Head of caudate nucleus (tissue), 42 donors: ENCODE measurements around the gene DNAH3.
A peak's percentile ranks its signal among the peaks of the same experiment; 100 is the strongest.
"Not testable (repeated sequence)": the region's sequence is repeated elsewhere in the genome, so short reads cannot be mapped to it uniquely, and the experiment has no call there.

Experiments used
- DNase-seq, 42 donors: peaks; one replicate each; pipeline versions ENCODE4 v3.0.0 to v3.0.0-alpha.2; 2020 to 2021; ENCODE audit warnings: mixed read lengths in 7 of 42
- intact Hi-C: fragments of 100-400 bp; cut with DNase I; formaldehyde crosslinking; loops from one replicate; pipeline ENCODE4 v1.15.0; 2022

Gene DNAH3, protein sequence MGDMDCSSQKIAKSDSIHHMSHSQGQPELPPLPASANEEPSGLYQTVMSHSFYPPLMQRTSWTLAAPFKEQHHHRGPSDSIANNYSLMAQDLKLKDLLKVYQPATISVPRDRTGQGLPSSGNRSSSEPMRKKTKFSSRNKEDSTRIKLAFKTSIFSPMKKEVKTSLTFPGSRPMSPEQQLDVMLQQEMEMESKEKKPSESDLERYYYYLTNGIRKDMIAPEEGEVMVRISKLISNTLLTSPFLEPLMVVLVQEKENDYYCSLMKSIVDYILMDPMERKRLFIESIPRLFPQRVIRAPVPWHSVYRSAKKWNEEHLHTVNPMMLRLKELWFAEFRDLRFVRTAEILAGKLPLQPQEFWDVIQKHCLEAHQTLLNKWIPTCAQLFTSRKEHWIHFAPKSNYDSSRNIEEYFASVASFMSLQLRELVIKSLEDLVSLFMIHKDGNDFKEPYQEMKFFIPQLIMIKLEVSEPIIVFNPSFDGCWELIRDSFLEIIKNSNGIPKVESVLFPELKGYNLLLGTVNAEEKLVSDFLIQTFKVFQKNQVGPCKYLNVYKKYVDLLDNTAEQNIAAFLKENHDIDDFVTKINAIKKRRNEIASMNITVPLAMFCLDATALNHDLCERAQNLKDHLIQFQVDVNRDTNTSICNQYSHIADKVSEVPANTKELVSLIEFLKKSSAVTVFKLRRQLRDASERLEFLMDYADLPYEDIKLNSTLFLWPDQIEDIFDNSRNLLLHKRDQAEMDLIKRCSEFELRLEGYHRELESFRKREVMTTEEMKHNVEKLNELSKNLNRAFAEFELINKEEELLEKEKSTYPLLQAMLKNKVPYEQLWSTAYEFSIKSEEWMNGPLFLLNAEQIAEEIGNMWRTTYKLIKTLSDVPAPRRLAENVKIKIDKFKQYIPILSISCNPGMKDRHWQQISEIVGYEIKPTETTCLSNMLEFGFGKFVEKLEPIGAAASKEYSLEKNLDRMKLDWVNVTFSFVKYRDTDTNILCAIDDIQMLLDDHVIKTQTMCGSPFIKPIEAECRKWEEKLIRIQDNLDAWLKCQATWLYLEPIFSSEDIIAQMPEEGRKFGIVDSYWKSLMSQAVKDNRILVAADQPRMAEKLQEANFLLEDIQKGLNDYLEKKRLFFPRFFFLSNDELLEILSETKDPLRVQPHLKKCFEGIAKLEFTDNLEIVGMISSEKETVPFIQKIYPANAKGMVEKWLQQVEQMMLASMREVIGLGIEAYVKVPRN (N-terminal part only)

DNA sequence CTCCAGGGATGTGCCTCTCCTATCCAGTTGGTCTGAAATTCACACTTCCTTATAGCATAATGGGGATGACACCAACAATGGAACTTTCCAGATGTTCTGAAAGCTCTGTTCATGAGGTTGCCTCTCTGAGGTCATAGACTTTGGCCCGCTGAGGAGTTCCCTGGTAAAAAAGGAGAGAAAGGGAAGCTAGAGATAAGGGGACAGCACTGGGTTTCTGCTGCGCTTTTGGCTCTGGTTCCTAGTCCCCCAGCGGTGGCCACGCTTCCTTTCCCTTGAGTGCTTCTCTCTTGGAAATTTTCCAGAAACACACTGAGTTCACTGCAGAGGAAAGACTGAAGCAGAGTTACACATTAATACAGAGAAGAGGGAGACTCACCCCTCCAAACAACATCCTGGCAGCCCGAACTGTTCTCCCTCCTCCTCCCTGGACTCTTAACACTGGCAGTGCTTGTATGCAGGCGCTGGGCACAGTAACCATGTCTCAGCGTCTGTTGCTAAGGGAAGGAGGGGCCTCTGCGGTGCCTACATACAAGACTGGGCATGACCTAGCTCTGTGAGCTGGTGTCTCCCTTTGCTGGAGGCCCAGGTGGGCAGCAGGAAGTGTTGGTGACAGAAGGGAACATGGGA is at the start of gene DNAH3:
TSS of gene DNAH3 (minus strand) at position 472 of the 627 bp plus-strand sequence. CDS start 527 bp downstream, outside the sequence.
- no peak for DNase-seq
- intact Hi-C loops, result loop anchor here (10.0 kb wide), 1 partner anchor 154 kb away; no protein-coding TSS in a partner anchor

DNA sequence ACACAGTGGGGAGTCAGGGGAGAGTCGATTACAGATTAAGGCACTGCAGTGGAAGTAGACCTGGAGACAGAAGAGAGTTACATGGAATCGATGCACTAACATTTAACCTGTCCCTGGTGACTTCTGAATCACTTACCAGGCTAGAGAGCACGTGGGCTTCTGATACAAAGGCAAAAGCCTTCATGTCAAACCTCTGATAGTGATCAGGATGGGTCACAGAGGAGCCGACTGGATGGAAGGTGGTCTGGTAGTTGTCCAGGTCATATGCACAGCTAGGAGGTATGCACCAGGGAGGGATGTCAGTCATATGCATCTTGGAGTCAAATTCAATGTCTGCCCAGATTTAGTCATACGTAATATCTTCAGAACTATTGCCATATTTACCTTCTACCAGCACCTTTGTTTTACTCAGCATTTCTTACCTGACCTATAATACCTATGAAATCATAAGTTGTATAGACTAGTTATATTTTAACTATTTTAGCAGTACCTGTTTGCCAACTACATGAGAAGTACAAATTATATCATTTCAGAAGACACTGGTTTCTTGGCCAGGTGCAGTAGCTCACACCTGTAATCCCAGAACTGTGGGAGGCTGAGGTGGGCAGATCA is 49.1 kb upstream of the DNAH3 start:
- DNase-seq, result no peak
- intact Hi-C loops, result no loop called here

DNA sequence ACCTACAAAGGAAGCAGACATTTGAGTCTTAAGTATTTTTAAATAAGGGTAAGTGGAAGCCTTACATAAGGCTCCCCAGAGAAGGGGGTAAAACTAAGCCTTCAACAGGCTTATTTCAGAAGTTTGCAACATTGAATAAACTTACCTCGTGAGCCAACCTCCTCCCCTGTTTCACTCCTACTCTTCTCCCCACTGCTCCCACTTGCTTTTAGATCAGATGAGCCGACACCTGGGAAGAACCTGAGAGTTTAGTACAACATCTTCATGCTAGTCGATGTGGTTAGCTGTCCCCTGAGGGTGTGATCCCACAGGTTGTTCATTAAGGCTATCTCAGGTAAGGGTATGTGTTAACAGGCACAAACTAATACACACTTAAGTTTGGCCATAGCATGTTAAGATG is 47.0 kb upstream of the DNAH3 start:
- DNase-seq, result peak in 19 of 42 donors; percentile 8 to 75 (median 30)
- intact Hi-C loops, result no loop called here

DNA sequence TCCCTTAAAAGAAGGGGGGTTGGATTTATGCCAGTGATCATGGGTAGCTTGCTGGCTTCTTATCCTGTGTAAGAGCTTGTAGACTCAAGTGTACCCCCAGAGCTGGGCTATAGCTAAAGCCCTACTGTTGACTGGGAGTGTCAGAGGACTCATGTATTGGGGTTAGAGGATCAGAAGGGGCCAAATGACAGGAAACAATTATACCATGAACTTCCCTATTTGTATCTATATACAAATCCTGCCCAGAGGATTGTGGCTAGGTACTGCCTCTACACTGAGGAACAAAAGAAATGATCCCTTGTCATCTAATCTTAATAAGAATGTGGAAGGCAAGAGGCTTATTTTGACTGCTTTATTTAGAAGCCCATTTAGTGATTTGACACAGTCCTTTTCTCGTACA is 46.5 kb upstream of the DNAH3 start:
- DNase-seq, result no peak
- intact Hi-C loops, result no loop called here

DNA sequence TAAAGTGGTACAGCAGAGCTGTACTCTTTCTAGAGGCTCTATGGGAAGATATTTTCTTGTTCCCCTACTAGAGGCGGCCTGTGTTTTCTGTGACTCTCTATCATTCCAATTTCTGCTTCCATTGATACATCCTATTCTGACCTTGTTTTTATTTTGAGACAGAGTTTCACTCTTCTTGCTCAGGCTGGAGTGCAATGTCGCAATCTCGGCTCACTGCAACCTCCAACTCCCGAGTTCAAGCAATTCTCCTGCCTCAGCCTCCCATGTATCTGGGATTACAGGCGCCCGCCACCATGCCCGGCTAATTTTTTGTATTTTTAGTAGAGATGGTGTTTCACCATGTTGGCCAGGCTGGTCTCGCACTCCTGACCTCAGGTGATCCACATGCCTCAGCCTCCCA is 44.7 kb upstream of the DNAH3 start:
- intact Hi-C loops, DNase-seq: not testable (repeated sequence)

DNA sequence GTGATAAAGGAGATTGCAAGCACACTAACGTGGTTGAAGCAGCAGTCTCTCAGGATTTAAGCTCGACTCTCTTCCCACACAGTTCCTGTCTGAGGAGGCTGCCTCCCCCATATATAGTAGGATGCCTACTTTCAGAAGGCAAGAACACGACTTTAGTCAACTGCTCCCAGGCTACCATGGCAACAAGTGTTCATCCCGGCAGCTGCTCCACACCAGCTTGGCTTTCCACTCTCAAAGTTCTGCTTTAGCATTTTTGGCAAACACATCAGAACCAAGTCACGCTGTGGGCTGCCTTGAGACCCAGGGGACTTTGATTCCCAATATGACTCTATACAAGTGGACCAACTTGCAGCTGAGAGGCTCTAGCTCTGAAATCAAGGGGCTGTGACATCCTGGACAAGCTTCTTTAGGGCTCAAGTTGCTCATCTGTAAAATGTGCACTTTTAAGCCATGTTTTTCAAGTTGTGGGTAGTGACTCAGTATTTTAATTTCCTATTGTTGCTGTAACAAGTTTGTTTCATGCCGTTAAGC is 44.2 kb upstream of the DNAH3 start:
- intact Hi-C loops, result no loop called here
- DNase-seq, result peak; percentile 17 to 92 (median 62)

DNA sequence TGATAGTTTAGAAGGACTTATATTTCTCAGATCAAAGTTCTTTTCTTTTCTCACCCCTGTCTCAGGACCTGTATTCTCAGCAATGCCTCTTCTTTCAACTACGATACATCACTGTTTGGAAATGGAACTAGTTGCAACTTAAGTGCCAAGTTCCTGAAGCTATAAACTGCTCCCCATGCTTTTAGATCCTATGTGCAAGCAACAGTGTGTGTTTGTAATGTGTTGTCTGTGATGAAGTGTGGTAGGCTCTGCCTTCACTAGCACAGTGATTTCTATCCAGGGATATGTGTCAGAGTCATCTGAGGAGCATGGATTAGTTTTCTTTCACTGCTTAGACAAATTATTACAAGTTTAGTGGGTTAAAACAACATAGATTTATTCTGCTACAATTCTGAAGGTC is 42.3 kb upstream of the DNAH3 start:
- DNase-seq, result no peak
- intact Hi-C loops, result no loop called here

DNA sequence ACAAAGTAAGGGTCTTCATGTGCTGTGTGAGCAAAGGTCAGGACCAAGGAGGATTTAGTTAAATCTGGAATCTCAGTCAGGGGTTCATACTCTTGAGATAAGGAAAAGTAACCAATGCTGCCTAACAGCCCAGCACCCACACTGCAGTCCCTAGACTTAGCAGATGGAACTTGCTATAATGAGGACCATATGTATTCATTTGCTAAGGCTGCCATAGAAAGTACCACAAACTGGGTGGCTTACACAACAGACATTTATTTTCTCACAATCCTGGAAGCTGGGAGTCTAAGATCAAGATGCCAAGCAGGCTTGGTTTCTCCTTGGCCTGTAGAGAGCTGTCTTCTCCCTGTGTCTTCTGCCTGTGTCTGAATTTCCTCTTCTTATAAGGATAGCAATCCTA is 40.0 kb upstream of the DNAH3 start:
- intact Hi-C loops, result no loop called here
- no peak for DNase-seq

DNA sequence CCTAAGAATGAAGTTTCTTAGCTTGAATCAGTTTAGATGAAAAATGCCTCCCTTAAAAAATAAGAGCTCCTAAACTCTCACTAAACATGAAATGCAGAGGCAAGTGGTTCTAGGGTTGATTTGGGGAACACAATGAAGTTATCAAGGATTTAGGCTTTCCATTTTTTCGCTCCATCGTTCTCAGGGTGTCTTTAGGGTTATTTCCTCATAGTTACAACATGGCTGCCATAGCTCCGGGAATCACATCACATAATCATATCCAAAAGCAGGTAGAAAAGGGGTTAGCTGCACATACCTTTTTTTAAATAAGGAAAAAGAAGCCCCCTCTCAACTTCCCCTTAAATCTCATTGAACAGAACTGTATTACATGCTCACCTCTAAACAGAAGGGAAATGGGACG is 39.4 kb upstream of the DNAH3 start:
- no peak for DNase-seq
- intact Hi-C loops, result no loop called here

DNA sequence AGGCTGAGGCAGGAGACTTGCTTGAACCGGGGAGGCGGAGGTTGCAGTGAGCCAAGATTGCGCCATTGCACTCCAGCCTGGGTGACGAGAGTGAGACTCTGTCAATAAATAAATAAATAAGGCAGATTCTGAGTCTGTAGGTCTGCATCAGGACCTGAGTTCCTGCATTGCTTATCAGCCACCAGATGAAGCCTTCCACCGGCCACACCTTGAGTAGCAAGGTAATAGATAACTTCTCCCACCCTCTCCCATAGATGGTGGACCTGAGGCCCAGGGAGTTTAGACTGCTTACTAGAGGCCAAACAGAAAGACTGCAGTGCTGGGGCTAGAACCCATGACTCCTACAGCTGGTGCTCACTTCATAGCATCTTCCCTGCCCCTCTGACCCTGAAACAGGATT is 38.7 kb upstream of the DNAH3 start:
- no peak for DNase-seq
- intact Hi-C loops, result loop anchor here (10.0 kb wide), 1 partner anchor 115 kb away; no protein-coding TSS in a partner anchor

DNA sequence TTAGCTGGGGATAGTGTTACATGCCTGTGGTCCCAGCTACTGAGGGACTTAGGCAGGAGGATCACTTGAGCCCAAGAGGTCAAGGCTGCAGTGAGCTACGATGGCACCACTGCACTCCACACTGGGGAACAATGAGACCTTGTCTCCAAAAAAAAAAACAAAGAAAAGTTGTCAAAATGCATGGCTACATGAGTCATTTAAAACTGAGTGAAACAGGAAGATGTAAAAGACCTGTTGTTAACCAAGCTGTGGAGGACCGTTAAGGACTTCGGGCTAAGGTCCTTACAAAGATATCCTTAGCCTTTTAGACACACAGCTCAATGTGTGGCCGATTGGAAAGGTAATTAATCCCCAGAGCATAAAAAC is 35.7 kb upstream of the DNAH3 start:
- intact Hi-C loops, result loop anchor here (10.0 kb wide), 1 partner anchor 118 kb away; no protein-coding TSS in a partner anchor
- DNase-seq, result no peak

DNA sequence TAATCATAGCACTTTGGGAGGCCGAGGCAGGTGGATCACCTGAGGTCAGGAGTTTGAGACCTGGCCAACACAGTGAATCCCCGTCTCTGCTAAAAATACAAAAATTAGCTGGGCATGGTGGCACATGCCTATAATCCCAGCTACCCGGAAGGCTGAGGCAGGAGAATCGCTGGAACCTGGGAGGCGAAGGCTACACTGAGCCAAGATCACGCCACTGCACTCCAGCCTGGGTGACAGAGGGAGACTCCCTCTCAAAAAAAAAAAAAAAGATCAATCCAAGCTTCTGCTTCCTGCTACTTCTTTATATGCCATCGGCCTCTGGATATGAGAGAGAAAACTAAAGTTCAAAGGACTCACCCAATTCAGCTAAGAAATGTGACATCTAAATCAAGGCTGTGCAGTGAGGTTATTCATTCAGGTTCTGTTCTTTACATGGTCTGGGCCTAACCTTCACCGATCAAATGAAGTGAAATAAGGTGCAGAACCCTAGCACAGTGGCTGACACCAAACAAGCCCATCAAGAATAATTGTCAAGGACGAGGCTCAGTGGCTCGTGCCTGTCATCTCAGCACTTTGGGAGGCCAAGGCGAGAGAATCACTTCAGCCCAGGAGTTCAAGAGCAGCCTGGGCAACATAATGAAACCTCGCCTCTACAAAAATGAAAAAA is 35.1 kb upstream of the DNAH3 start:
- intact Hi-C loops, result loop anchor here (10.0 kb wide), 1 partner anchor 119 kb away; no protein-coding TSS in a partner anchor
- DNase-seq, result no peak

DNA sequence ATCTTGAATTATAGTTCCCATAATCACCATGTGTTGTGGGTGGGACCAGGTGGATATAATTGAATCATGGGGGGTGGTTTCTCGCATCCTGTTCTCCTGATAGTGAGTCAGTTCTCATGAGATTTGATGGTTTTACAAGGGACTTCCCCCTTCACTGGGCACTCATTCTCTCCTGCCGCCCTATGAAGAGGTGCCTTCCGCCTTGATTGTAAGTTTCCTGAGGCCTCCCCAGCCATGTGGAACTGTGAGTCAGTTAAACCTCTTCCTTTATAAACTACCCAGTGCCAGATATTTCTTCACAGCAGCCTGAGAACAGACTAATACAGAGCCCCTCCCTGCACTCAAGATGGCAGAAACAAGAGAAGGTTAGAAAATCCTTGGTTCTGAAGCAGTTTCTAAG is 34.2 kb upstream of the DNAH3 start:
- intact Hi-C loops, result loop anchor here (10.0 kb wide), 1 partner anchor 120 kb away; no protein-coding TSS in a partner anchor
- no peak for DNase-seq

DNA sequence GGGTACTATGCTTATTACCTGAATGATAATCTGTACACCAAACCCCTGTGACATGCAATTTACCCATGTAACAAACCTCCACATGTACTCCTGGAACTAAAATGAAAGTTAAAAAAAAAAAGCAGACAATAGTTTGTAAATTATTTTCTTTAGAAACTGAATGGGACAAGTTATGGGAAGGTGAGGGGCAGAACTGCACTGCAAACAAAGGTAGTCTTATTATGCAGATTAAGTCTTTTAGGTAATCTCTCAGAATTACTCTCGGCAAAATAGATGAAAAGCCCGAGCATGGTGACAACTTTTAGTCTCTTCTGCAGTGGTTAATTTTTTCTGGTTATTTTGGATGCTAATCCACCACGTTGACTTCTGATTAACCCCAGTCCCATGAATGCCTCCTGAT is 33.3 kb upstream of the DNAH3 start:
- no peak for DNase-seq
- intact Hi-C loops, result loop anchor here (10.0 kb wide), 1 partner anchor 121 kb away; no protein-coding TSS in a partner anchor

DNA sequence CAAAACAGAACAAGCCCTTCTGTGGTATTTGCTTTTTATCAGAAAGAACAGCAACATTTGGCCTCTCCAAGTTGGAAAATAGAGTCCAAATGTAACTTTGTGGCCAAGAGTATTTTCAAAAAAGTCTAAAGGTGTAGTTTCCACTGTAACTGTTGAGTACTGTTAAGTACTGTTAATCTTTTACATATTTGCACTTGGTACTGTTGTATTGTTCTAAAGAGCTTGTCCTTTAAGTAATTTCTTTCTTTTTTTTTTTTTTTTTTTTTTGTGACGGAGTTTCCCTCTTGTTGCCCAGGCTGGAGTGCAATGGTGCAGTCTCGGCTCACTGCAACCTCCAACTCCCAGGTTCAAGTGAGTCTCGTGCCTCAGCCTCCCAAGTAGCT is 29.3 kb upstream of the DNAH3 start:
- intact Hi-C loops, result loop anchor here (10.0 kb wide), 1 partner anchor 125 kb away; no protein-coding TSS in a partner anchor

DNA sequence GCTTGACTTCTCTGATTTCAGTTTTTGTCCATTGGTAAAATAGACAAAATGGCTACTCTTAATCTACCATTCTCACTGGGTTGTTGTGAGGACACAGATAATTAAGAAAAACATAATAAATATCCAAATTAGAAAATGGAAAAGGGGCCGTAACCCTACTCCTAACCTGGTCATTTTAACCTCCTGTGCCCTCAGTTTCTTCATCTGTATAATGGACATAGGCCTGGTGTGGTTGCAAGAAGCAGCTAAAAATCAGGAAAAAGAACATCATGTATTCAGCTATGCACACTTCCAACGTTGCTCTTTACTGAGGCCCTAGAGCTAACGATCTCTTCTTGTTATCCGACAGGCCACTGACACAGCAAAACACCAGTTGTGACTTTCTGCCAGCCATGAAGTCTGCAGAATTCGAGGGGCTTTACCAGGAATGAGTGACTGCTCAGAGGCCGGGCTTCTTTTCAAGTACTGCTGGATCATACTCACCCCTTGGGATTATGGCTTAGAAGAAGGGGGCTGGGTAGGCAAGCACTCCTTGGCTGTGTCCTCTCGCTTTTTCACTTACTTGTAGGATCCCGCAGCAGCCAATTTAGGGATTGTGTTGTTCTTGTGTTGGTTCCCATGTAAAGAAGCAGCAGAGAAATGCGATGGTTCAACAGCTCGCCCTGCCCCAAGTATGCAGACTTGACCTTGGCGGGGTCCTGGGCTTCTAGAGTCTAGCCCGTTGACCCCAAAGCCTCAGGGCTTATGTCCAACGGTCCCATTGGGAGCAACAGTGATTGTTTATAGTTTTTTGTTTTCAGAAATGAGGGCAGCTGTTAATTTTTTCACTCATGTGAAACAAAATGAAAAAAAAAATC is 28.7 kb upstream of the DNAH3 start:
- intact Hi-C loops, result no loop called here
- no peak for DNase-seq

More for the DNA sequence above, 29.3 kb upstream of the DNAH3 start:
- DNase-seq, result no peak

DNA sequence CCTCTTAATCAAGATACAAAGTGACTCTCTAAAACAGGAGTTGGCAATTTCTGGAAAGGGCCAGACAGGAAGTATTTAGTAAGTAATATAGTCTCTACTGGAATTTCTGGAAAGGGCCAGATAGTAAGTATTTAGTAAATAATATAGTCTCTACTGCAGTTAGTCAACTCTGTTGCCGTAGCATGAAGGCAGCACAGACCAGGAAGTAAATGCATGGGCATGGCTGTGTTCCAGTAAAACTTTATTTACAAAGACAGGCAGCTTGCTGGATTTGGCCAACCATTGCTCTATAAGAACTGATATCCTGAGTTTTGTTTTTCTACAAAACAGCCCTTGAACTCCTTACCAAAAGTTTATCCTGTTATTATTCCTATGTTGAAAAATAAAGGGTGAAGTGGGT is 24.8 kb upstream of the DNAH3 start:
- no peak for DNase-seq
- intact Hi-C loops, result no loop called here
